Erythroblast (primary cell): ENCODE data around the gene PRKAR1B.

Source experiments
- GATA1 ChIP-seq: IDR thresholded peaks from 2 replicates; pipeline ENCODE4 v1.6.1; 2011; ENCODE audit warnings: low read depth, mild to moderate bottlenecking, control low read depth, low read length, moderate library complexity
- POLR2A ChIP-seq: IDR thresholded peaks from 2 replicates; pipeline ENCODE4 v1.6.1; 2011; ENCODE audit warnings: mild to moderate bottlenecking, low read length

GRCh38 chr7:652881-653280 lies 74.2 kb downstream of the PRKAR1B start:
- no peak for TF ChIP-seq POLR2A
- TF ChIP-seq GATA1, result no peak
